BJ (cell line): ENCODE results near the gene MRPL16. TPM values are rescaled to one million over a fixed set of nuclear protein-coding genes. Genes with fewer than 3 reads are reported as not detected.

Source experiments
- CTCF ChIA-PET: fragments of 350-600 bp; formaldehyde crosslinking; extraction: SDS; loops from one replicate; lab custom pipeline; 2021; ENCODE audit warnings: antibody characterized with exemption, inconsistent platforms; lab: Yijun Ruan, JAX
- POLR2A ChIA-PET: fragments of 300-600 bp; sonication (Branson Sonifier 250); formaldehyde crosslinking; extraction: SDS; loops from one replicate; lab custom pipeline; 2021; ENCODE audit warnings: antibody characterized with exemption; lab: Charles Lee
- DNase-seq: peaks from one replicate; pipeline ENCODE4 v3.0.0-alpha.2; 2011; ENCODE audit warnings: low read depth
- H3K27me3 ChIP-seq: 2 replicates; pipeline ENCODE4 v1.6.0; 2011; ENCODE audit warnings: low read length; ENCODE audit not compliant: control insufficient read depth, insufficient read depth
- H3K36me3 ChIP-seq: 2 replicates; pipeline ENCODE4 v1.5.1; 2011; ENCODE audit warnings: low read length; ENCODE audit not compliant: control insufficient read depth, insufficient read depth
- H3K4me3 ChIP-seq: 2 replicates; pipeline ENCODE4 v1.5.1; 2011; ENCODE audit warnings: low read depth, mild to moderate bottlenecking, control low read depth, low read length
- CTCF ChIP-seq: IDR thresholded peaks from 2 replicates; pipeline ENCODE4 v1.5.1; 2011; ENCODE audit warnings: low read depth, mild to moderate bottlenecking, control low read depth, inconsistent platforms, low read length, moderate library complexity; ENCODE audit not compliant: insufficient read depth
- polyA plus RNA-seq: library from polyadenylated mRNA; depleted of rRNA; stranded (reverse); fragments of >200 nt; gene quantifications from 2 replicates; pipeline ENCODE4 v1.2.3, GENCODE V29; 2011

MRPL16 gene
- polyA plus RNA-seq, 1 experiment = 47.0 TPM

- CTCF ChIA-PET = interaction anchor here (1.0 kb wide), 1 partner anchor 41 kb away, joined by 4 read pairs; no protein-coding TSS in a partner anchor
- POLR2A ChIA-PET = no interaction called here
- no peak for DNase-seq
These were observed 39.0 kb downstream of the MRPL16 start for GRCh38 chr11:59771605-59772004.

GRCh38 chr11:59770869-59771268, 39.7 kb downstream of the MRPL16 start:
- Histone ChIP-seq H3K27me3 (no peaks in the 10 kb centered on the region), H3K36me3 (no peaks in the 10 kb centered on the region), H3K4me3 (no peak overlapping the region)
- DNase-seq = no peak
- POLR2A ChIA-PET = no interaction called here
- TF ChIP-seq CTCF = no peak
- CTCF ChIA-PET = interaction anchor here (1.0 kb wide), 1 partner anchor 19 kb away, joined by 3 read pairs; no protein-coding TSS in a partner anchor

More at GRCh38 chr11:59771605-59772004, 39.0 kb downstream of the MRPL16 start:
- Histone ChIP-seq H3K4me3 (no peak overlapping the region), H3K27me3 (no peaks in the 10 kb centered on the region), H3K36me3 (no peaks in the 10 kb centered on the region)
- no peak for TF ChIP-seq CTCF

GRCh38 chr11:59770319-59770718, 40.3 kb downstream of the MRPL16 start:
- H3K27me3 ChIP-seq = no peaks in the 10 kb centered on the region
- ChIA-PET POLR2A (no interaction called here), CTCF (interaction anchor here (1.0 kb wide), 1 partner anchor 20 kb away, joined by 3 read pairs; no protein-coding TSS in a partner anchor)
- TF ChIP-seq CTCF = no peak
- no peak overlapping the region for H3K4me3 ChIP-seq
- DNase-seq = no peak
- no peaks in the 10 kb centered on the region for H3K36me3 ChIP-seq

- H3K4me3 ChIP-seq = no peak overlapping the region
- ChIA-PET CTCF (interaction anchor here (1.9 kb wide), 1 partner anchor 16 kb away, joined by 5 read pairs; no protein-coding TSS in a partner anchor), POLR2A (no interaction called here)
- H3K27me3 ChIP-seq = no peaks in the 10 kb centered on the region
- no peak for TF ChIP-seq CTCF
- no peak for DNase-seq
- no peaks in the 10 kb centered on the region for H3K36me3 ChIP-seq
These were observed 40.8 kb downstream of the MRPL16 start for GRCh38 chr11:59769828-59770227.

GRCh38 chr11:59769111-59769510, 41.5 kb downstream of the MRPL16 start:
- ChIA-PET CTCF (interaction anchor here (1.9 kb wide), 1 partner anchor 15 kb away, joined by 5 read pairs; no protein-coding TSS in a partner anchor), POLR2A (no interaction called here)
- no peak for TF ChIP-seq CTCF
- Histone ChIP-seq H3K27me3 (no peaks in the 10 kb centered on the region), H3K4me3 (no peak overlapping the region), H3K36me3 (no peaks in the 10 kb centered on the region)
- no peak for DNase-seq
